Measurements from ENCODE around the gene GALNT17.

- TF ChIP-seq POLR2A (IDR thresholded peaks at IDR 0.05; ENCODE audit: low read length) (no peak), GATA1 (IDR thresholded peaks at IDR 0.05; ENCODE audit: low read depth, low read length) (no peak)
These were observed 23.3 kb downstream of the GALNT17 start for GRCh38 chr7:71155236-71155635.

All from erythroblast (primary cell).